HepG2 (cell line): ENCODE measurements around the gene PRRT2. TPM values are rescaled to one million over a fixed set of nuclear protein-coding genes. Genes with fewer than 3 reads are reported as not detected.

Experiments
- GPN1 ChIP-seq: sonication (generic); formaldehyde crosslinking; IDR thresholded peaks from 2 replicates; pipeline ENCODE4 v1.5.1; 2020; ENCODE audit warnings: missing genetic modification reagents, borderline replicate concordance
- PAWR ChIP-seq: sonication (generic); formaldehyde crosslinking; IDR thresholded peaks from 2 replicates; pipeline ENCODE4 v1.4.0; 2020; ENCODE audit warnings: missing genetic modification reagents, mild to moderate bottlenecking, borderline replicate concordance
- RBM39 ChIP-seq: fragments of 200-400 bp; formaldehyde crosslinking; IDR thresholded peaks from one replicate; pipeline ENCODE4 v1.6.1; 2018; ENCODE audit warnings: antibody characterized with exemption, mild to moderate bottlenecking, low read depth, low read length; ENCODE audit not compliant: poor library complexity, severe bottlenecking
- SALL1 ChIP-seq: sonication (generic); formaldehyde crosslinking; IDR thresholded peaks from 2 replicates; pipeline ENCODE4 v1.8.0; 2022; ENCODE audit warnings: mild to moderate bottlenecking, missing genetic modification reagents
- SMC3 ChIP-seq: IDR thresholded peaks from 2 replicates; pipeline ENCODE4 v1.6.1; 2011; ENCODE audit warnings: low read length, improper control_type of control experiment
- ZNF263 ChIP-seq: sonication (generic); formaldehyde crosslinking; IDR thresholded peaks from 2 replicates; pipeline ENCODE4 v1.4.0; 2020; ENCODE audit warnings: missing genetic modification reagents
- ZNF350 ChIP-seq: sonication (generic); formaldehyde crosslinking; IDR thresholded peaks from 2 replicates; pipeline ENCODE4 v1.4.0; 2020; ENCODE audit warnings: mild to moderate bottlenecking, low read depth, missing genetic modification reagents, borderline replicate concordance
- ZNF572 ChIP-seq: sonication (generic); formaldehyde crosslinking; IDR thresholded peaks from 2 replicates; pipeline ENCODE4 v1.5.1; 2020; ENCODE audit warnings: mild to moderate bottlenecking, missing genetic modification reagents
- ZNF574 ChIP-seq: sonication (generic); formaldehyde crosslinking; IDR thresholded peaks from 2 replicates; pipeline ENCODE4 v1.4.0; 2020; ENCODE audit warnings: missing genetic modification reagents
- polyA plus RNA-seq, 8 experiments: library from polyadenylated mRNA; depleted of rRNA in 3 of 8; stranded (reverse) in 7 of 8; unstranded in 1 of 8; fragments of >200 nt; fragmentation: Illumina TruSeq in 4 of 8; extraction: Trizol in 4 of 8; gene quantifications; 2 replicates each; pipeline versions ENCODE4 v1.2.1 to v1.2.3, GENCODE V29; 2011 to 2016; ENCODE audit warnings: low read depth in 4 of 8, missing spikeins in 1 of 8, mixed read lengths in 1 of 8; ENCODE audit not compliant: insufficient read depth in 1 of 8
- total RNA-seq, 5 experiments: library from RNA; depleted of rRNA; stranded (reverse); fragments of >200 nt; fragmentation: Illumina TruSeq; extraction: Trizol; gene quantifications; 2 replicates each; pipeline ENCODE4 v1.2.3, GENCODE V29; 2016; ENCODE audit warnings: low read depth in 1 of 5
- TF ChIP-seq, protein P1 (sequence below): sonication (generic); formaldehyde crosslinking; IDR thresholded peaks from 2 replicates; pipeline ENCODE4 v1.5.0; 2020; ENCODE audit warnings: mild to moderate bottlenecking, missing genetic modification reagents, borderline replicate concordance
- TF ChIP-seq, protein P2 (sequence below): sonication (generic); formaldehyde crosslinking; IDR thresholded peaks from 2 replicates; pipeline ENCODE4 v1.4.0; 2020; ENCODE audit warnings: missing genetic modification reagents, borderline replicate concordance
- TF ChIP-seq, protein P3 (sequence below): sonication (generic); formaldehyde crosslinking; IDR thresholded peaks from 2 replicates; pipeline ENCODE4 v1.5.0; 2020; ENCODE audit warnings: mild to moderate bottlenecking, missing genetic modification reagents
- TF ChIP-seq, protein P4 (sequence below): sonication (generic); formaldehyde crosslinking; IDR thresholded peaks from 2 replicates; pipeline ENCODE4 v1.4.0; 2020; ENCODE audit warnings: missing genetic modification reagents

PRRT2 gene
- total and polyA plus RNA-seq, 2 of the 13 experiments (the other 11 are each of a cell fraction or from before 2014, with no cell fraction given), result 0.51 to 1.1 TPM

DNA sequence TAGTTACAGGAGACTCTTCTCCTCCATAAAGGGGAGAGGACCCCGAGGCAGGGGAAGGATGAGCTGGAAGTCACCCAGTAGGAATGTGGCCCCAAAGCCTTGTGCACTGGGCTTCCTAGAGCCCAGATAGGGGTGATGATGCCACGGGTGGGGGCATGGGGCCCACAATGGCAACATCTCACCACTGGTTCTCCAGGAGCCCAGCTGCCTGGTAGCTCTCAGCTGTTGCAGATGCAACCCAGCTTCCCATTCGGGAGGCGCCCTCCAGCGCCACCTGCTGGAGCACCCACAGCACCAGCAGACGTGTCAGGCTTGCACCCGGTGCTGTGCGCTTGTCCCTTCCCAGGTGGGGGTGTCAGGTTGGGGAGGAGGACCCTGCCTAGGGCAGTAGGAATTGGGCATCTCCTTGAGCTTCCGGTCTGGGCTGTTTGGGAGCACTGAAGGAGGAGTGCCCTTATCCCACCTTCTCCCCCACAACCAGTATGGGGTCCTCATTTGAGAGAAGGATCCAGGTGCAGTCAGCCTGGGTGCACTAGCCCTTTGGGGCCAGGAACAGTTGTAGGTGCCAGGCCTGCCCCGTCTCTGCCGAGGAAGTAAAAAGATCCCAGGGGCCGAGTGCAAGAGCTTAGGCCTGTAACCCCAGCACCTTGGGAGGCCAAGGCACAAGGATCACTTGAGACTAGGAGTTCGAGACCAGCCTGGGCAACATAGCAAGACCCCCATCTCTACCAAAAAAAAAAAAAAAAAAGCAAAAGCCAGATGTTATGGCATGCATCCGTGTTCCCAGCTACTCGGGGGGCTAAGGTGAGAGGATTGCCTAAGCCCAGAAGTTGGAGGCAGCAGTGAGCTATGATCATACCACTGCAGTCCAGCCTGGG lies 36.7 kb downstream of the PRRT2 start (continued):
- TF ChIP-seq, protein P1, sequence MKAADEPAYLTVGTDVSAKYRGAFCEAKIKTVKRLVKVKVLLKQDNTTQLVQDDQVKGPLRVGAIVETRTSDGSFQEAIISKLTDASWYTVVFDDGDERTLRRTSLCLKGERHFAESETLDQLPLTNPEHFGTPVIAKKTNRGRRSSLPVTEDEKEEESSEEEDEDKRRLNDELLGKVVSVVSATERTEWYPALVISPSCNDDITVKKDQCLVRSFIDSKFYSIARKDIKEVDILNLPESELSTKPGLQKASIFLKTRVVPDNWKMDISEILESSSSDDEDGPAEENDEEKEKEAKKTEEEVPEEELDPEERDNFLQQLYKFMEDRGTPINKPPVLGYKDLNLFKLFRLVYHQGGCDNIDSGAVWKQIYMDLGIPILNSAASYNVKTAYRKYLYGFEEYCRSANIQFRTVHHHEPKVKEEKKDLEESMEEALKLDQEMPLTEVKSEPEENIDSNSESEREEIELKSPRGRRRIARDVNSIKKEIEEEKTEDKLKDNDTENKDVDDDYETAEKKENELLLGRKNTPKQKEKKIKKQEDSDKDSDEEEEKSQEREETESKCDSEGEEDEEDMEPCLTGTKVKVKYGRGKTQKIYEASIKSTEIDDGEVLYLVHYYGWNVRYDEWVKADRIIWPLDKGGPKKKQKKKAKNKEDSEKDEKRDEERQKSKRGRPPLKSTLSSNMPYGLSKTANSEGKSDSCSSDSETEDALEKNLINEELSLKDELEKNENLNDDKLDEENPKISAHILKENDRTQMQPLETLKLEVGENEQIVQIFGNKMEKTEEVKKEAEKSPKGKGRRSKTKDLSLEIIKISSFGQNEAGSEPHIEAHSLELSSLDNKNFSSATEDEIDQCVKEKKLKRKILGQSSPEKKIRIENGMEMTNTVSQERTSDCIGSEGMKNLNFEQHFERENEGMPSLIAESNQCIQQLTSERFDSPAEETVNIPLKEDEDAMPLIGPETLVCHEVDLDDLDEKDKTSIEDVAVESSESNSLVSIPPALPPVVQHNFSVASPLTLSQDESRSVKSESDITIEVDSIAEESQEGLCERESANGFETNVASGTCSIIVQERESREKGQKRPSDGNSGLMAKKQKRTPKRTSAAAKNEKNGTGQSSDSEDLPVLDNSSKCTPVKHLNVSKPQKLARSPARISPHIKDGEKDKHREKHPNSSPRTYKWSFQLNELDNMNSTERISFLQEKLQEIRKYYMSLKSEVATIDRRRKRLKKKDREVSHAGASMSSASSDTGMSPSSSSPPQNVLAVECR, result peak; percentile 23; the same call in 1 of the 2 replicates
- TF ChIP-seq RBM39 (peak; percentile 60), ZNF574 (CRISPR knock-in tag) (peak; percentile 61), SALL1 (CRISPR knock-in tag) (peak; percentile 63), ZNF350 (CRISPR knock-in tag) (peak; percentile 65; the same call in 1 of the 2 replicates), PAWR (no peak), SMC3 (peak; percentile 75), ZNF572 (CRISPR knock-in tag) (0 out of 2 replicates have a peak, but pooled peaks have one; percentile 74), GPN1 (CRISPR knock-in tag) (no peak), ZNF263 (CRISPR knock-in tag) (peak; percentile 69)
- TF ChIP-seq, protein P2, sequence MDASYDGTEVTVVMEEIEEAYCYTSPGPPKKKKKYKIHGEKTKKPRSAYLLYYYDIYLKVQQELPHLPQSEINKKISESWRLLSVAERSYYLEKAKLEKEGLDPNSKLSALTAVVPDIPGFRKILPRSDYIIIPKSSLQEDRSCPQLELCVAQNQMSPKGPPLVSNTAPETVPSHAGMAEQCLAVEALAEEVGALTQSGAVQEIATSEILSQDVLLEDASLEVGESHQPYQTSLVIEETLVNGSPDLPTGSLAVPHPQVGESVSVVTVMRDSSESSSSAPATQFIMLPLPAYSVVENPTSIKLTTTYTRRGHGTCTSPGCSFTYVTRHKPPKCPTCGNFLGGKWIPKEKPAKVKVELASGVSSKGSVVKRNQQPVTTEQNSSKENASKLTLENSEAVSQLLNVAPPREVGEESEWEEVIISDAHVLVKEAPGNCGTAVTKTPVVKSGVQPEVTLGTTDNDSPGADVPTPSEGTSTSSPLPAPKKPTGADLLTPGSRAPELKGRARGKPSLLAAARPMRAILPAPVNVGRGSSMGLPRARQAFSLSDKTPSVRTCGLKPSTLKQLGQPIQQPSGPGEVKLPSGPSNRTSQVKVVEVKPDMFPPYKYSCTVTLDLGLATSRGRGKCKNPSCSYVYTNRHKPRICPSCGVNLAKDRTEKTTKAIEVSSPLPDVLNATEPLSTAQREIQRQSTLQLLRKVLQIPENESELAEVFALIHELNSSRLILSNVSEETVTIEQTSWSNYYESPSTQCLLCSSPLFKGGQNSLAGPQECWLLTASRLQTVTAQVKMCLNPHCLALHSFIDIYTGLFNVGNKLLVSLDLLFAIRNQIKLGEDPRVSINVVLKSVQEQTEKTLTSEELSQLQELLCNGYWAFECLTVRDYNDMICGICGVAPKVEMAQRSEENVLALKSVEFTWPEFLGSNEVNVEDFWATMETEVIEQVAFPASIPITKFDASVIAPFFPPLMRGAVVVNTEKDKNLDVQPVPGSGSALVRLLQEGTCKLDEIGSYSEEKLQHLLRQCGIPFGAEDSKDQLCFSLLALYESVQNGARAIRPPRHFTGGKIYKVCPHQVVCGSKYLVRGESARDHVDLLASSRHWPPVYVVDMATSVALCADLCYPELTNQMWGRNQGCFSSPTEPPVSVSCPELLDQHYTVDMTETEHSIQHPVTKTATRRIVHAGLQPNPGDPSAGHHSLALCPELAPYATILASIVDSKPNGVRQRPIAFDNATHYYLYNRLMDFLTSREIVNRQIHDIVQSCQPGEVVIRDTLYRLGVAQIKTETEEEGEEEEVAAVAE (CRISPR knock-in tag), result no peak
- TF ChIP-seq, protein P3, sequence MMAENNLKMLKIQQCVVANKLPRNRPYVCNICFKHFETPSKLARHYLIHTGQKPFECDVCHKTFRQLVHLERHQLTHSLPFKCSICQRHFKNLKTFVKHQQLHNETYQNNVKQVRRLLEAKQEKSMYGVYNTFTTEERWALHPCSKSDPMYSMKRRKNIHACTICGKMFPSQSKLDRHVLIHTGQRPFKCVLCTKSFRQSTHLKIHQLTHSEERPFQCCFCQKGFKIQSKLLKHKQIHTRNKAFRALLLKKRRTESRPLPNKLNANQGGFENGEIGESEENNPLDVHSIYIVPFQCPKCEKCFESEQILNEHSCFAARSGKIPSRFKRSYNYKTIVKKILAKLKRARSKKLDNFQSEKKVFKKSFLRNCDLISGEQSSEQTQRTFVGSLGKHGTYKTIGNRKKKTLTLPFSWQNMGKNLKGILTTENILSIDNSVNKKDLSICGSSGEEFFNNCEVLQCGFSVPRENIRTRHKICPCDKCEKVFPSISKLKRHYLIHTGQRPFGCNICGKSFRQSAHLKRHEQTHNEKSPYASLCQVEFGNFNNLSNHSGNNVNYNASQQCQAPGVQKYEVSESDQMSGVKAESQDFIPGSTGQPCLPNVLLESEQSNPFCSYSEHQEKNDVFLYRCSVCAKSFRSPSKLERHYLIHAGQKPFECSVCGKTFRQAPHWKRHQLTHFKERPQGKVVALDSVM, result 0 out of 2 replicates have a peak, but pooled peaks have one; percentile 8
- TF ChIP-seq, protein P4, sequence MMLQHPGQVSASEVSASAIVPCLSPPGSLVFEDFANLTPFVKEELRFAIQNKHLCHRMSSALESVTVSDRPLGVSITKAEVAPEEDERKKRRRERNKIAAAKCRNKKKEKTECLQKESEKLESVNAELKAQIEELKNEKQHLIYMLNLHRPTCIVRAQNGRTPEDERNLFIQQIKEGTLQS (CRISPR knock-in tag), result peak; percentile 36; the same call in 1 of the 2 replicates
